Muscle layer of colon (tissue), 2 donors: Measurements from ENCODE around the gene LRRC25.
"Not testable (repeated sequence)": the region's sequence is repeated elsewhere in the genome, so short reads cannot be mapped to it uniquely, and the experiment has no call there.

ENCODE experiments used
- H3K27ac ChIP-seq: one replicate; pipeline ENCODE4 v1.7.0; 2013; ENCODE audit warnings: low read depth, mild to moderate bottlenecking, low read length, moderate library complexity
- H3K27me3 ChIP-seq, 2 donors: one replicate each; pipeline ENCODE4 v1.7.0; 2013; ENCODE audit warnings: low read length in 2 of 2, mild to moderate bottlenecking in 2 of 2; ENCODE audit not compliant: insufficient read depth in 2 of 2, control insufficient read depth in 1 of 2
- H3K36me3 ChIP-seq: one replicate; pipeline ENCODE4 v1.7.0; 2013; ENCODE audit warnings: mild to moderate bottlenecking, low read length; ENCODE audit not compliant: insufficient read depth
- H3K4me1 ChIP-seq: one replicate; pipeline ENCODE4 v1.7.0; 2013; ENCODE audit warnings: mild to moderate bottlenecking, low read length; ENCODE audit not compliant: insufficient read depth
- H3K4me3 ChIP-seq, 2 donors: one replicate each; pipeline ENCODE4 v1.7.0; 2013; ENCODE audit warnings: low read length in 2 of 2, low read depth in 1 of 2, mild to moderate bottlenecking in 1 of 2, moderate library complexity in 1 of 2
- H3K9ac ChIP-seq: one replicate; pipeline ENCODE4 v1.7.0; 2013; ENCODE audit warnings: low read length
- H3K9me3 ChIP-seq: one replicate; pipeline ENCODE4 v1.7.0; 2013; ENCODE audit warnings: mild to moderate bottlenecking, low read length
- donor health status: abdominal sarcoma.
- donor health status: Adenocarcinoma of cecum.

LRRC25 gene

GRCh38 chr19:18379803-18380747, 17.3 kb downstream of the LRRC25 start:
- no peak overlapping the region for H3K4me3 ChIP-seq
- no peak overlapping the region for H3K9ac ChIP-seq
- peak overlapping the region; percentile 35 for H3K27ac ChIP-seq
- no peaks in the 10 kb centered on the region for H3K36me3 ChIP-seq
- H3K27me3 ChIP-seq: no peaks in the 10 kb centered on the region
- H3K9me3 ChIP-seq: no peaks in the 10 kb centered on the region
- H3K4me1 ChIP-seq: peaks cover 5% of the 10 kb centered on the region

- Histone ChIP-seq H3K4me3 (no peak overlapping the region), H3K36me3 (no peaks in the 10 kb centered on the region), H3K27ac (no peak overlapping the region), H3K9me3 (no peaks in the 10 kb centered on the region), H3K9ac (no peak overlapping the region), H3K27me3 (no peaks in the 10 kb centered on the region), H3K4me1 (peaks cover 14% of the 10 kb centered on the region)
Observed at GRCh38 chr19:18377026-18377425, 20.4 kb downstream of the LRRC25 start.

GRCh38 chr19:18373892-18374629, 23.4 kb downstream of the LRRC25 start:
- H3K4me1 ChIP-seq: peaks cover 9% of the 10 kb centered on the region
- peak overlapping the region; percentile 16 for H3K9ac ChIP-seq
- H3K36me3 ChIP-seq: no peaks in the 10 kb centered on the region
- H3K27ac ChIP-seq: peak overlapping the region; percentile 50
- H3K27me3 ChIP-seq: no peaks in the 10 kb centered on the region
- H3K4me3 ChIP-seq: peak overlapping the region; percentile 3
- H3K9me3 ChIP-seq: no peaks in the 10 kb centered on the region

- Histone ChIP-seq H3K27me3 (no peaks in the 10 kb centered on the region), H3K4me1 (peaks cover 9% of the 10 kb centered on the region), H3K4me3 (peak overlapping the region in 1 of 2 donors; percentile 3), H3K27ac (peak overlapping the region; percentile 50), H3K36me3 (no peaks in the 10 kb centered on the region), H3K9me3 (no peaks in the 10 kb centered on the region), H3K9ac (no peak overlapping the region)
Observed at GRCh38 chr19:18373407-18373891, 24.0 kb downstream of the LRRC25 start.

GRCh38 chr19:18368504-18369222, 28.8 kb downstream of the LRRC25 start:
- Histone ChIP-seq H3K27ac (no peak overlapping the region), H3K4me3 (no peak overlapping the region), H3K9me3 (no peaks in the 10 kb centered on the region), H3K9ac (no peak overlapping the region), H3K4me1 (peaks cover 17% of the 10 kb centered on the region), H3K36me3 (no peaks in the 10 kb centered on the region), H3K27me3 (no peaks in the 10 kb centered on the region)

GRCh38 chr19:18366021-18366435, 31.4 kb downstream of the LRRC25 start:
- H3K27ac ChIP-seq: peak overlapping the region; percentile 19
- no peak overlapping the region for H3K9ac ChIP-seq
- H3K4me1 ChIP-seq: peaks cover 14% of the 10 kb centered on the region
- no peak overlapping the region for H3K4me3 ChIP-seq
- peaks cover 4% of the 10 kb centered on the region for H3K36me3 ChIP-seq
- no peaks in the 10 kb centered on the region for H3K9me3 ChIP-seq
- no peaks in the 10 kb centered on the region for H3K27me3 ChIP-seq

- Histone ChIP-seq H3K4me3 (peak overlapping the region in 1 of 2 donors; percentile 14), H3K9me3 (no peaks in the 10 kb centered on the region), H3K36me3 (peaks cover 4% of the 10 kb centered on the region), H3K9ac (peak overlapping the region; percentile 25), H3K27ac (peak overlapping the region; percentile 6), H3K4me1 (peaks cover 14% of the 10 kb centered on the region), H3K27me3 (no peaks in the 10 kb centered on the region)
Observed at GRCh38 chr19:18364826-18365528, 32.4 kb downstream of the LRRC25 start.

GRCh38 chr19:18364277-18364825, 33.1 kb downstream of the LRRC25 start:
- not testable (repeated sequence) for H3K36me3 ChIP-seq, H3K9ac ChIP-seq, H3K27me3 ChIP-seq, H3K9me3 ChIP-seq
- Histone ChIP-seq H3K4me3 (peak overlapping the region in 1 of 2 donors; percentile 14), H3K27ac (peak overlapping the region; percentile 6), H3K4me1 (peaks cover 14% of the 10 kb centered on the region)

- H3K27ac ChIP-seq: no peak overlapping the region
- peaks cover 4% of the 10 kb centered on the region for H3K36me3 ChIP-seq
- H3K9me3 ChIP-seq: no peaks in the 10 kb centered on the region
- no peak overlapping the region for H3K4me3 ChIP-seq
- H3K27me3 ChIP-seq: no peaks in the 10 kb centered on the region
- H3K9ac ChIP-seq: no peak overlapping the region
- peaks cover 14% of the 10 kb centered on the region for H3K4me1 ChIP-seq
Observed at GRCh38 chr19:18363787-18364186, 33.6 kb downstream of the LRRC25 start.

- Histone ChIP-seq H3K27me3 (no peaks in the 10 kb centered on the region), H3K4me3 (no peak overlapping the region), H3K9ac (no peak overlapping the region), H3K27ac (no peak overlapping the region), H3K4me1 (peaks cover 14% of the 10 kb centered on the region), H3K9me3 (no peaks in the 10 kb centered on the region), H3K36me3 (peaks cover 4% of the 10 kb centered on the region)
Observed at GRCh38 chr19:18362934-18363542, 34.4 kb downstream of the LRRC25 start.
